Ovary (tissue), 3 donors: ENCODE measurements around the gene PPP1R2B.

Source experiments
- POLR2A ChIP-seq: fragments of 450-650 bp; IDR thresholded peaks from one replicate; pipeline ENCODE4 v1.6.1; 2017; ENCODE audit warnings: antibody characterized with exemption, mild to moderate bottlenecking, moderate library complexity
- TF ChIP-seq, protein P1 (sequence below), 3 donors: fragments of 450-650 bp in 2 of 3; fragments of 200-600 bp in 1 of 3; IDR thresholded peaks; one replicate each; pipeline versions ENCODE4 v1.5.1 to v1.8.0; 2016 to 2022; ENCODE audit warnings: antibody characterized with exemption in 3 of 3, mild to moderate bottlenecking in 1 of 3
- donor health status: DM: no; HTN: no; CAD: no.

DNA sequence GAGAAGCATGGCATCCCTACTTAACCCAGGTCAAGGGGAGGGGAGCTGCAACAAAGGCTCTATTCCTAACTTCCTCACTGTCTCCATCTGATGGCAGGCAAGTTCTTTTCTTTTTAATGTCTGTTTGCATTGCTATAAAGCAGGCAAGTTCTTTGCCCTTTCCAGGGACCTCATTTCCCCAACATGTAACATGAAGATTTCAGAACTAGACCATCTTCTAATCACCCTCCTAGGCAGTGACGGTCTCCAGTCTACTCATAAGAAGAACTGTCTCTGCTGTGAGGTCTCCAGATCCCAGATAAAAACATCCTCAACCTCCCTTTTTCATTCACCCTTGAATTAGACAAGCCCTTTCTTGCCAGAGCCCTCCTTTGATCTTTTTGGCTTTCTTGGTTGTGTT is 42.1 kb downstream of the PPP1R2B start:
- no peak for TF ChIP-seq POLR2A
- TF ChIP-seq, protein P1, sequence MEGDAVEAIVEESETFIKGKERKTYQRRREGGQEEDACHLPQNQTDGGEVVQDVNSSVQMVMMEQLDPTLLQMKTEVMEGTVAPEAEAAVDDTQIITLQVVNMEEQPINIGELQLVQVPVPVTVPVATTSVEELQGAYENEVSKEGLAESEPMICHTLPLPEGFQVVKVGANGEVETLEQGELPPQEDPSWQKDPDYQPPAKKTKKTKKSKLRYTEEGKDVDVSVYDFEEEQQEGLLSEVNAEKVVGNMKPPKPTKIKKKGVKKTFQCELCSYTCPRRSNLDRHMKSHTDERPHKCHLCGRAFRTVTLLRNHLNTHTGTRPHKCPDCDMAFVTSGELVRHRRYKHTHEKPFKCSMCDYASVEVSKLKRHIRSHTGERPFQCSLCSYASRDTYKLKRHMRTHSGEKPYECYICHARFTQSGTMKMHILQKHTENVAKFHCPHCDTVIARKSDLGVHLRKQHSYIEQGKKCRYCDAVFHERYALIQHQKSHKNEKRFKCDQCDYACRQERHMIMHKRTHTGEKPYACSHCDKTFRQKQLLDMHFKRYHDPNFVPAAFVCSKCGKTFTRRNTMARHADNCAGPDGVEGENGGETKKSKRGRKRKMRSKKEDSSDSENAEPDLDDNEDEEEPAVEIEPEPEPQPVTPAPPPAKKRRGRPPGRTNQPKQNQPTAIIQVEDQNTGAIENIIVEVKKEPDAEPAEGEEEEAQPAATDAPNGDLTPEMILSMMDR (IDR thresholded peaks at IDR 0.05) = no peak
